HTR-8/SVneo (cell line): ENCODE results near the gene ST6GALNAC1.
"Not testable (repeated sequence)": the region's sequence is repeated elsewhere in the genome, so short reads cannot be mapped to it uniquely, and the experiment has no call there.

ENCODE experiments used
- DNase-seq: peaks from one replicate; pipeline ENCODE4 v3.0.0; 2011; ENCODE audit warnings: low spot score, mixed read lengths; ENCODE audit not compliant: insufficient read length
- FAIRE-seq: peaks from 2 replicates; lab custom pipeline; 2011; peaks lifted over from hg19 to GRCh38; lab: Jason Lieb, UNC

Gene ST6GALNAC1

GRCh38 chr17:76614064-76614759, 29.3 kb downstream of the ST6GALNAC1 start:
- DNase-seq, FAIRE-seq: not testable (repeated sequence)

DNA sequence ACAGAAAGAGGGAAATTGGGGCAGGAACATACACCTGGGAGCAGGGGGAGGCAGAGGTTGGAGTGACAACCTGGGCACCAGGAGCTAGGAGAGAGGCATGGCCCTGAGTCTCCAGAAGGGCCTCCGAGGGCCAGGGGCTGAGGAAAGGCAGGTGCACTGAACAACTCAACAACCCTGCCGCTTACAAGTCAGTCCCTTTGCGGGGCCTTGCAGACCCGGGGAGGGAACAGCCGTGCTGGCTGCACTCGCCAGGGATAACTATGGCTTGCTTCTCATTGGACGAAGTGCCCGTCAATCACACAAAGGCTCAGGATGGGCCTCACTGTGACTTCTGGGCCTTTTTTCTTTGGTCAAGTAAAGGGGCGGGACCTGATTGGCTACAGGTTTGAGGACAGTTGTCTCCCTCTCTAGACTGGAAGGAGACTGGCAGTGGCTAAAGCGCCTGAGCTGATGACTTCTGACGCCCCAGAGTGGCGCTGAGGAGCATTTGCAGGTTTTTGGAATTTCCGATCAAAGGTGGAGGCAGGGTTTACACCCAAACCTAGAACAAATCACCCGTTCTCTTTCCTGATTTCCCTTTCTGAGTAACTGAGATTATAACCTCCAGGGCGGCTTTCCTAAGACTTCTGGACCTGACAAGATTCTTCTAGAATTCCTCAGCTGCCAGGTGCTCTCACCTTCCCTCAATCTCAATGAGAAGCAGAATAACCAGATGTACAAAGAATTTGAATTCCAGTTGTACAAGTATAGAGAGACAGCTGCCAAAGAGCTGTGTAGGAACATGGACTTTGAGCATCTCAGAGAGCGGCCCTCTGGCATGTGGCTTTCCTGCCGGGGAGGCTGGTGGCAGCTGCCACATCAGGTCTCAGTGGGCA, 30.3 kb downstream of the ST6GALNAC1 start:
- no peak for FAIRE-seq

DNA sequence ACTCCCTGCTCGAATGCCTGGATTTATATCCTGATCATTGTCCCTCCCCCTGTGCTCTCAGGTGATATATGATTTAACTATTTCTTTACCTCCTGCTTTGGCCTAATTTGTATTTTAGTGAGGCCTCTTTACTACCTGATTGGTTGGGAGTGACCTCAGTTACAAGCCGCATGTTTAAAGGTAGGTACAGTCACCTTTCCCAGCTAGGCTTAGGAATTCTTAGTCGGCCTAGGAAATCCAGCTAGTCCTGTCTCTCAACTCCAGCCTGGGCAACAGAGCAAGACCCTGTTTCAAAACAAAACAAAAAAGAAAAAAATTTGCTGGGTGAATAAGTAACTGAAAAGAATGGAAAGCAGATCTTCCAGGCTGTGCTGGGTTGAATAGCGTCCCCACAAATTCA, 31.1 kb downstream of the ST6GALNAC1 start:
- DNase-seq = no peak
- FAIRE-seq = no peak

More for the DNA sequence above, 30.3 kb downstream of the ST6GALNAC1 start:
- DNase-seq = no peak

DNA sequence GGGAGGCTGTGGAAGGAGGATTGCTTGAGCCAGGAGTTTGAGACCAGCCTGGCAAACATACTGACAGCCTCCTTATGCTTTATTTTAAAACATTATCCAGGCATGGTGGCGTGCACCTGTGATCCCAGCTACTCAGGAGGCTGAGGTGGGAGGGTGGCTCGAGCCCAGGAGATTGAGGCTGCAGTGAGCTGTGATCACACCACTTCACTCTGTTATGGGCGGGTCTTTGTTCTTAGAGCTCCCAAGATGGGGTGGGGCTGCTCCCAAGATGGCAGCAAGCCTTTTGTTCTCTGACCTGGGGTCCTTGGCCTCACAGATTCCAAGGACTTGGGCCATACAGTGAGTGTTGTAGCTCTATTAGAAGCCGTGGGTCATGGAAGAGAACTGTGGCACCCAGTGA, 31.8 kb downstream of the ST6GALNAC1 start:
- FAIRE-seq (no peak), DNase-seq (no peak)

GRCh38 chr17:76611080-76611749, 32.3 kb downstream of the ST6GALNAC1 start:
- not testable (repeated sequence) for DNase-seq, FAIRE-seq

- FAIRE-seq, DNase-seq: not testable (repeated sequence)
These were observed 36.9 kb downstream of the ST6GALNAC1 start for GRCh38 chr17:76606685-76607084.

DNA sequence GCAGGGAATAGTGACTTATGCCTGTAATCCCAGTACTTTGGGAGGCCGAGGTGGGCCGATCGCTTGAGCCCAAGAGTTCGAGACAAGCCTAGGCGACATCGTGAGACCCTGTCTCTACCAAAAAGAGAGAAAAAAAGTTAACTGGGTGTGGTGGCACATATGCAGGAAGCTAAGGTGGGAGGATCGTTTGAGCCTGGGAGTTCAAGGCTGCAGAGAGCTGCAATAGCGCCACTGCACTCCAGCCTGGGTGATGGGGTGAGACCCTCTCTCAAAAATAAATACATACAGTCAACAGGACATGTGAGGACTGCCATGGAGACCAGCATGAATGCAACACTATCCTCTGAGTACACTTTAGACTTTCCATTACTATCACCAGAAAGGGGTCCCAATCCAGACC, 42.5 kb downstream of the ST6GALNAC1 start:
- FAIRE-seq = no peak

GRCh38 chr17:76599694-76600460, 43.7 kb downstream of the ST6GALNAC1 start:
- FAIRE-seq = no peak

More for the DNA sequence above, 42.5 kb downstream of the ST6GALNAC1 start:
- no peak for DNase-seq

GRCh38 chr17:76598004-76598439, 45.5 kb downstream of the ST6GALNAC1 start:
- DNase-seq (no peak), FAIRE-seq (no peak)

More at GRCh38 chr17:76599694-76600460, 43.7 kb downstream of the ST6GALNAC1 start:
- no peak for DNase-seq

- DNase-seq = no peak
- FAIRE-seq = no peak
These were observed 46.2 kb downstream of the ST6GALNAC1 start for GRCh38 chr17:76597156-76598003.

DNA sequence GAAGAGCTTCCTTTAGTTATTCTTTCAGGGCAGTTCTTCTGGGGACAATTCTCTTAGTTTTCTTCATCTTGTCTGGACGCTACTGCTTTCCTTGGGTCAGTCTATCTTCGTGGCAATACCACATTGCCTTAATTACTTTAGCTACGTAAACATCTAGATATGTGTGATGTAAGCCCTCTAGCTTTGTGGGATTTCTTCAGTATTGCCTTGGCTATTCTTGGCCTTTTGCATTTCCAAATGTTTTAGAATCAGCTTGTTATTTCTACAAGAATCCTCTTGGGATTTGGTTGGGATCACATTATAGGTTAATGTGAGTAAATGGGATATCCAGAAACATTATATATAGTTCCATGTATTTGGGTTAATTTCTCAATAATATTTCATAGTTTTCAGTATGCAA, 48.9 kb downstream of the ST6GALNAC1 start:
- FAIRE-seq = no peak
- DNase-seq = no peak

DNA sequence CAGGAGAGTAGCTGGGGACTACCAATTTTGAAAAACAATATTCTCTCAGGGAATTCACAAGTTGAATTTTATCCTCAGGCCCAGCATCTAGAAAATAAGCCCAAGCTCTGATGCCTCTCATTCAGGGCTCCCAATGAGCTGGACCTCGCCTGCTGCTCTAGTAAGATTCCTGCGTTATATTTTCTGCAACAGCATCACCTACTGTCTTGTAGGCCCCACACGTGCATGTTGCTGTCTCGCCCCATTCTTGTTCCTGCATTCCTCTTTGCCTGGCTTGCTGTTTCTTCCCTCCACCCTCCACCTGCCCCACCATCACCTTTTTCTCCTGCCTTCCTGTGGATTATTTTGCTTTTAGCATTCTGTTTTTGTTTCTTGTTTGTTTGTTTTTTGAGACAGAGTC, 49.6 kb downstream of the ST6GALNAC1 start:
- DNase-seq (no peak), FAIRE-seq (no peak)

DNA sequence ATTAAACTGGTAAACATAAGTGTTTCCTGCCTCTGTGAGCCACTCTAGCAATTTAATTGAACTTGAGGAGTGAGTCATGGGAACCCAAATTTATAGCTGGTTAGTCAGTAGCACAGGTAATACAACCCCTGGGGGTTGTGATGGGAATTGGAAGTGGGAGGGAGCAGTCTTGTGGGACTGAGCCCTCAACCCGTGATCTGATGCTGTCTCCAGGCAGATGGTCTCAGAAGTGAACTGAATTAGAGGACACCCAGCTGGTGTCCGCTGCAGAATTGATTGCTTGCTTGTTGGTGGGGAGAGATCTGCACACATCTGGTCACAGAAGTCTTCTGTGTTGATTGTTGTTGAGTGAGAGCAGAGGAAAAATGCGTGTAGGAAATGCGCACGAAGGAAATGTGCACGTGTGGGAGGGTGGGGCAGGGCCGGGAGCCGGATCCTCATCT, 50.2 kb downstream of the ST6GALNAC1 start:
- peak; percentile 39 for DNase-seq
- FAIRE-seq = peak; percentile 40

DNA sequence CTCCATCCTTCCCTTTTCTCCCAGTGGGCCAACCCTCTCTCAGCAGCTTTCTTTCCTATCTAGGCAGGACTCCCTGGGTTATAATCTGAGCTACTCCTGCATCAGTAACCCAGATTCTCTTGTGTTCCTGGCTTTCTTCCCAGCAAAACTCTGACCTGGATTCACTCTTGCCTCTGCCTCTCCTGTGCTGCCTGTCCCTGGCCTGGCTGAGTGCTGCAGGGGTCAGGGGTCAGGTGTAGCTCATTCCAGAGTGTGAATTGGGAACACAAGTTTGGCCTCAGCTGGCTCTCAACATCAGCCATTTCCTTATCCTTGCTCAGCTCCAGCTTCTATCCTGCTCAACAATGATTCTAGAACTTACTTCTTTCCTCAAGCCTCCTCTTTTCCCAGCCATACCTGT, 55.4 kb downstream of the ST6GALNAC1 start:
- FAIRE-seq = peak; percentile 51
- DNase-seq = no peak

DNA sequence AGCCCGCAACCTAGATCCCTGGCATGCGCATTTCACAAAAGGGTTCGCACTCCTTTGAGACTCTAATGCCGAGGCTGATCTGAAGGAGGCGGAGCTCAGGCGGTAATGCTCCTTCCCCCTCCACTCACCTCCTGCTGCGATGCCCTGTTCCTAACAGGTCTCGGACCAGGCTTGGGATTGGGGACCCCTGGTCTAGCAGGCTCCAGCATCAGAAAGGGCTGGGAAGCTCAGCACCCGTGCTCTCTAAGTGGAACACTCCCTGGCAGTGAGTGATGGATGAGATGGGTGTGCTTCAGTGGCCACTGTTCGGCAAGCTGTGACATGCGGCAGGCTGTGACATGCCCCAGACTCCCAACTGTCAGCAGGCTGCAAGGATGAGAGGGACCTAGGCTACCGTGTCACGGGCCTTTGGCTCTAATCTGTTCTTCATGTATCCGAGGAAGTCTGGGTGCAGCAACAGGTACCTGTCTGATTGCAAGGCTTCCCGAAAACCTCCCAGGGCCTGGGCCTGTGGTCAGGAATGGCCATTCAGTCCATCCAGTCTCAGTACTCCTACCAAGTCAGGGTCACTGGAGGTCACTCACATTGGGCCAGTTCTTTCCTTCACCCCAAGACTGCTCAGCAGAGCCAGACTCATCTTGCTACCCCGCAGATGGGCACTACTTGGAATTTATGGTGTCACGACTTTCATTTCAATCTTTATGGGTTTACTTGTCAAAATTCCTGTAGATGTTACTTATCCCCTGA, 56.6 kb downstream of the ST6GALNAC1 start:
- FAIRE-seq (no peak), DNase-seq (no peak)

DNA sequence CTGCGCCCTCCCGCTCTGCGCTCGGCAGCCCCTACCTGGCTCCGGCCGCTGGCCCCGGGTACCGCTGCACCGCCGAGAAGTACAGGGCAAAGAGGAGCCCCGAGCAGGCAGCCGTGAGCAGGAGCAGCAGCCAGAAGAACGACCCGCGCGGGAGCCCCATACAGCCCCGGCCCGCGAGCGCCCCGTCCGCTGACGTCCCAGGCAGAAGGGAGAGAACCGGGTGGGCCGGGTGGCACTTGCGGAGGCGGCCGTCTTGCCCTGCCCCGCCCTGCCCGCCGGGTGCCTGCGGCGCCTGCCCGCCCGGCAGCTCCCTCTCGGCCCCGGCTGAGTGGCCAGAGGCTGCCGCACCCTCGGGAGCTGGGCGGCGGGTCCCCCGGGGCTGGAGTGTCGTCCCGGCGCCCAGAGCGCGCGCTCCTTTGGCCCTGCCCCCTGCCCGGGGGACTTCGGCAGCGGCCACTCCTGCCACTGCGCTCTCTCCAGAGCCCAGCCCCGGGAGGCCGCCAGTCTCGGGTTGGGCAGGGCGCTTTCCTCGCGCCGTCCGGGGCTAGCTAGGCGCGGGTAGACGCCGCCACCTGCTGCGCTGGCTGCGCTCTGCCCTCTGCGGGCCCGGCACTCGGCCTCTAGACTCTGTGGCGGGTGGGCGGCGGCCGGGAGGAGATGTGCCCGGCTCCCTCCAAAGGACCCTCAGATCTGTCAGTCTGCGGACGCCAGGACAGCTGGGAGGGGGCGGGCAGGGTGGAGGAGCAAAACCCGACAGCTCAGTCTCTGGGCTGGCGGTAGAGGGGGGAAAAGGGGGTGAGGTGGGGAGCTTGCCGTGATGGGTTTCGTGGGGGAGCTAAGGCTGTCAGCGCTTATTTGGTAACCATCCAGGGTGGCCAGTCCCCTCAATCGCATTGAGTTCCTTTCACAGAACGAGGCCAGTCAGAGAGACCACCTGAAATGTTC, 57.6 kb downstream of the ST6GALNAC1 start, which contains the start of gene ST6GALNAC2:
Gene ST6GALNAC2 (minus strand): TSS at position 212 of the 945 bp plus-strand sequence. CDS start 52 bp downstream, at position 160.
- DNase-seq (peak; percentile 79), FAIRE-seq (peak; percentile 16)
